MG63 (cell line): ENCODE measurements around the gene TFIP11. TPM values are rescaled to one million over a fixed set of nuclear protein-coding genes. Genes with fewer than 3 reads are reported as not detected.

Source experiments
- DNase-seq: peaks from one replicate; pipeline ENCODE4 v3.0.0-alpha.2; 2020
- H3K27me3 ChIP-seq: fragments of 250-450 bp; sonication (Bioruptor Pico); 2 replicates; pipeline ENCODE4 v1.5.1; 2020; ENCODE audit warnings: mild to moderate bottlenecking, moderate library complexity
- H3K36me3 ChIP-seq: fragments of 250-450 bp; sonication (Bioruptor Pico); 2 replicates; pipeline ENCODE4 v1.5.1; 2020; ENCODE audit warnings: mild to moderate bottlenecking, moderate library complexity
- H3K4me3 ChIP-seq: fragments of 250-450 bp; sonication (Bioruptor Pico); 2 replicates; pipeline ENCODE4 v1.5.1; 2020; ENCODE audit warnings: mild to moderate bottlenecking, moderate library complexity
- H3K9me3 ChIP-seq: fragments of 250-450 bp; sonication (Bioruptor Pico); 2 replicates; pipeline ENCODE4 v1.5.1; 2020; ENCODE audit warnings: mild to moderate bottlenecking, moderate library complexity
- total RNA-seq: library from RNA; depleted of rRNA; stranded (reverse); fragments of >200 nt; shearing (Covaris generic); gene quantifications from 2 replicates; pipeline ENCODE4 v1.2.3, GENCODE V29; 2014; ENCODE audit warnings: low replicate concordance; rRNA removed

TFIP11 gene
- total RNA-seq, 1 experiment from 2014 or later: 37.6 TPM

GRCh38 chr22:26450453-26451185 lies 61.7 kb downstream of the TFIP11 start:
- Histone ChIP-seq H3K36me3 (peaks cover 3% of the 10 kb centered on the region), H3K9me3 (no peaks in the 10 kb centered on the region), H3K27me3 (no peaks in the 10 kb centered on the region), H3K4me3 (no peak overlapping the region)
- DNase-seq: no peak

- Histone ChIP-seq H3K9me3 (no peaks in the 10 kb centered on the region), H3K36me3 (peaks cover under 1% of the 10 kb centered on the region), H3K4me3 (no peak overlapping the region), H3K27me3 (no peaks in the 10 kb centered on the region)
- DNase-seq: no peak
These were observed 63.3 kb downstream of the TFIP11 start for GRCh38 chr22:26448941-26449340.

GRCh38 chr22:26448334-26448733 lies 63.9 kb downstream of the TFIP11 start:
- Histone ChIP-seq H3K27me3 (no peaks in the 10 kb centered on the region), H3K36me3 (no peaks in the 10 kb centered on the region; the same call in 1 of the 2 replicates), H3K9me3 (no peaks in the 10 kb centered on the region), H3K4me3 (no peak overlapping the region)
- no peak for DNase-seq

- no peaks in the 10 kb centered on the region for H3K27me3 ChIP-seq
- no peaks in the 10 kb centered on the region for H3K36me3 ChIP-seq
- no peak for DNase-seq
- H3K4me3 ChIP-seq: no peak overlapping the region
- no peaks in the 10 kb centered on the region for H3K9me3 ChIP-seq
These were observed 64.5 kb downstream of the TFIP11 start for GRCh38 chr22:26447584-26448329.

- Histone ChIP-seq H3K36me3 (no peaks in the 10 kb centered on the region), H3K9me3 (no peaks in the 10 kb centered on the region), H3K27me3 (no peaks in the 10 kb centered on the region), H3K4me3 (no peak overlapping the region)
- DNase-seq: no peak
These were observed 65.3 kb downstream of the TFIP11 start for GRCh38 chr22:26446808-26447515.

GRCh38 chr22:26445577-26446275 lies 66.5 kb downstream of the TFIP11 start:
- Histone ChIP-seq H3K4me3 (no peak overlapping the region), H3K27me3 (no peaks in the 10 kb centered on the region), H3K9me3 (no peaks in the 10 kb centered on the region), H3K36me3 (no peaks in the 10 kb centered on the region)
- no peak for DNase-seq

GRCh38 chr22:26444777-26445176 lies 67.5 kb downstream of the TFIP11 start:
- no peaks in the 10 kb centered on the region for H3K27me3 ChIP-seq
- H3K4me3 ChIP-seq: no peak overlapping the region
- no peaks in the 10 kb centered on the region for H3K9me3 ChIP-seq
- no peak for DNase-seq
- no peaks in the 10 kb centered on the region for H3K36me3 ChIP-seq

- H3K36me3 ChIP-seq: no peaks in the 10 kb centered on the region
- H3K27me3 ChIP-seq: no peaks in the 10 kb centered on the region
- no peak overlapping the region for H3K4me3 ChIP-seq
- DNase-seq: no peak
- no peaks in the 10 kb centered on the region for H3K9me3 ChIP-seq
These were observed 68.2 kb downstream of the TFIP11 start for GRCh38 chr22:26443901-26444690.

- no peaks in the 10 kb centered on the region for H3K36me3 ChIP-seq
- no peaks in the 10 kb centered on the region for H3K9me3 ChIP-seq
- no peak overlapping the region for H3K4me3 ChIP-seq
- no peaks in the 10 kb centered on the region for H3K27me3 ChIP-seq
- no peak for DNase-seq
These were observed 70.1 kb downstream of the TFIP11 start for GRCh38 chr22:26442086-26442756.

Other genes with a start within 250 kb of the TFIP11 start
- 1.8 and 3.4 TPM in 2 replicates for gene ASPHD2, start 83.2 kb downstream of the TFIP11 start, total RNA-seq
- gene HPS4, start 28.7 kb downstream of the TFIP11 start, total RNA-seq: 13.0 and 13.9 TPM in 2 replicates
- gene SRRD, start 28.6 kb downstream of the TFIP11 start, total RNA-seq: 18.6 and 30.6 TPM in 2 replicates
- 21.1 and 37.1 TPM in 2 replicates for gene TPST2, start 77.7 kb upstream of the TFIP11 start, total RNA-seq
- not detected in 2 replicates for gene CRYBB1, start 105.6 kb upstream of the TFIP11 start, total RNA-seq
- gene CRYBA4, start 109.5 kb upstream of the TFIP11 start, total RNA-seq: not detected in 2 replicates
- gene MIAT, start 145.1 kb upstream of the TFIP11 start, total RNA-seq: 0.33 TPM in 1 of 2 replicates, not detected in the other